NOMO-1 treated with DMSO at 0.1 percent for 48 hours (cell line): ENCODE results near the gene GALNT10.

Source experiments
- DNase-seq: peaks from one replicate; lab custom pipeline; 2025; ENCODE audit not compliant: unreplicated experiment; lab: John Stamatoyannopoulos, UW

GALNT10 gene

DNA sequence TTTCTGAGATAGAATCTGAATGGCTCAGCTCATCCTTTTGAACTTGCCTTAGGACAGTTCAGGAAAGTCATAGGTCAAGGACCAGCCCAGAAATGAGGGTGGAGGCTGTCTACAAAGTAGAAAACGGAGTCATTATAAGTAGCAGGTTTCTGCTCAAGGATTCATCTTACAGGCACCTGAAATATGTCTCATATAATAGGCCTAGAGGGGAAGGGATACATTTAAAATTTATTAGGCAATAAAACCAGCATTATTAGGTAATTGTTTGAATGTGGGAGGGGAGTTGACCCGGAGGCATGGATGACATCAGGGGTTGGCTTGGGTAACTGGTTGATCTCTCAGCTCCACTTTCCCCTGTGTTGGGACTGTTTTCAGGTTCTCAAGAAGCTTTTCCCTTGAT, 11.9 kb upstream of the GALNT10 start:
- no peak for DNase-seq

- DNase-seq = peak; percentile 56
These were observed 10.5 kb upstream of the GALNT10 start for GRCh38 chr5:154179846-154180710.

DNA sequence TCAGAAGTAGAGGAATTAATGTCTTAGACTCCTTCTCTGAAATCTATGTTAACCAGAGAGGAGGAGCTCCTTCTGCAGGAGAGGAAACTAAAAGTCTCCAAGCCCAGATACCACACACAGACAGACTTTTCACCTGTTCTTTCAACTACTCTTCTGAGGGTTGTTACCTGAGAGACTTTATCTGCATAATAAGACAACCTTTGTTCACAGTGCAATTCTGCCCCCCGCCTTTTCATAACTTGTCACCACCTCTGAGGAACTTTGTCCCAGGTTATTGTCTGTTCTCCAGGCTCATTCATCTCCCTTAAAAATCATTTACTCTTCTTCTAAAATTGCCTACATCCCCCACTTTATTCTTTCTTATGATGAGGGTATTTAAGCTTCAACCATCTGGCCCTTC, 9.4 kb upstream of the GALNT10 start:
- DNase-seq = no peak

GRCh38 chr5:154189256-154189818, 1.2 kb upstream of the GALNT10 start:
- no peak for DNase-seq

DNA sequence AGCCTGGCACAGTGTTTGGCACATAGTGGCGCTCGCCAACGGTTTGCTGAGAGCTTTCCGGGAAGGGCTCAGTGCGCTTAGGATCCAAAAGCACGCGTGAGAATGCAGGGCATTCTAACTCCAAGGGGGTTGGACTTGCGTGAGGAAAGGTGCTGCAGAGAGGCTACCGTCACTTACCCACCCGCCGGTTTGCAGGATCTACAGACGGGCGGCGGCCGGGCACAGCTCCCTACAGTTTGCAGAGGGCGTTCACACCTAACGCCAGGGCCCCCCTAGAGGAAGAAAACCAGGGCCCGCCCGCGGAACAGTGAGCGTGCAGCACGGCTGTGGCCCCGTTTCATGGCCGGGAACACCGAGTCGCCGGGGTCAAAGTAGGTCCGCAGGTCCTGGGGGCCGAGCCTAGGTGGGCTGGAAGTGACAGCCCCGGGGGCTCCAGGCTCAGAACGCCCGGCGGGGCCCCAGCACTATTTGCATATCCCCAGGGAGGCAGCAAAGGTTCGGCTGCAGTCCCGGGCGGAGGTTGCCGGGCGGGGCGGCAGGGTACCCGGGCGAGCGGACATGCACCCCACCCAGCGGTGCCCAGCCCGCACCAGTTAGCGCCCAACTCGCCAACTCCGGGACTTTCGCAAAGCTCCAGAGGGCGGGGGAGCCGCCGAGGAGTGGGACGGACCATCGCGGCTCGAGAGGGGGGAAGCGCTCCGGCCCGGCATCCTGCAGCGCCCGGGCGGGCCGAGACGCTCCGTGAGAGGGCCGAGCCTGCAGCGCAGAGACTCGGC, 526 bp upstream of the GALNT10 start:
- DNase-seq = peak; percentile 69

GRCh38 chr5:154191467-154192261, 1.1 kb downstream of the GALNT10 start:
- no peak for DNase-seq

GRCh38 chr5:154193283-154193682, 2.8 kb downstream of the GALNT10 start:
- DNase-seq = no peak

DNA sequence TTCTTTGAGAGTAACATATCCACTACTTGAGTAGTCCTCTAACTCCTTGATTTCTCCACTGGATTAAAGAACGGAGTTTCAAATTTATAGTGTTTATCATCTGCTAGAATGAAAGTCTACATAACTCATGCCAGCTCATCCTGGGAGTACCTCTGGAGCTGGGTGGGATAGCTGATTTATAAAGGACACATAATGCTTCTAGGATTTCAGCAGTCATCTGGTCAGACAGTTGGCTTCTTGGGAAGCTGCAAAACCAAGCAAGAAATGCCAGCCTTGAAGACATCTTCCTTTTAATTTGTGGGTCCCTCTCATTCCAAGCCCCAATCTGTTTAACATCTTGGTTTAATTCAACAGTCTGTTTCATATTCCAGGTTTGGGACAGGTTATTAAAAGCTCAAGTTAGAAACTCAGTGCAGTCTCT, 3.2 kb downstream of the GALNT10 start:
- DNase-seq = no peak

- DNase-seq = no peak
These were observed 4.1 kb downstream of the GALNT10 start for GRCh38 chr5:154194345-154195329.

DNA sequence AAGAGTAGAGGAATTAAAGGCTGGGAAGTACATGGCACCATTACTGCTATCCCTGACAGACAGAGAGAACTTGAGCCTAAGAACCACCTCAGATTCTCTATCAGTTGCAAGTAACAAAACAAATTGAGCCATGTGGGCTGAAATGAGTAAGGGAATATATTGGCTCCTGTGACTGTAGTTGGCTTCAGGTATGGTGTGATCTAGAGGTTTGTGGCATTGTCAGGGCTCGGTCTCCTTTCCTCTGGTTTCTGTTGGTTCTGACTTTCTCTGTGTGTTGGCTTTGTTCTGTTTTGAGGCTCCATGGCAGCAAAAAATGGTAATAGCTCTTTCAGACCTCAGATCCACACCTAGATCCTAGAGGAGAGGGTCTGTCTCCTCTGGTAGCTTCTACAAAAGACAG, 5.7 kb downstream of the GALNT10 start:
- no peak for DNase-seq

DNA sequence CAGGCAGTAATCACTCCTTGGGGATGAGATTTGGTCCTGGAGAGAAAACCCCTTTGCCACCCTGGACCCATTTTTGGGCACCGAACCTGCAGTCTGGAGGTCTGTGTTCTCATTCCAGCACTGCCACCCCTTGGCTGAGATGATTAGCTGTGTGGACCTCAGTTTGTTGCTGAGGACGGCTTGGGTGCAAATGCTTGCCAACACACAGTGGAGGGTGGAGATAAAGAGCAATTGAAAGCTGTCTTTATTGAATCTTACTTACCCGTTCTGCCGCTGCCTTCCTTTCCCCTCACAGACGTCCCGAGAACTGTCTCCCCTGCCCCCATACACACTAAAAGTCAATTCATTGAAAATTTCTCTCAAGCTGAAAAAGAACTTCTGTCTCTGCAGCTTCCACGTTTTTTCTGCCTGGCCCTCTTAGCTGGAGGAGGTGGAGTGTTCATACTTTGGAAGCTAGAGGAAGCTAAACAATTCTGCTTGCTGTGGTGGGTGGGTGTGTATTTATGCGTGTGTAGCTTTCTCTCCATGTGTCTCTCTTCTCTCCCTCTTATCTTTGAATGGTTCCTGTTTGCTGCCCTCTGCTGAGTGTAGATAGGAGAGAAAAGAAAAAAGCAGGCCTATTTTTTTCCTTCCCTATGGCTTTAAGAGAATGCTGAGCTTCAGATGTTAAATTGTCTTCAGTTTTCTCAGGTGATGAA, 6.6 kb downstream of the GALNT10 start:
- DNase-seq = peak; percentile 8

DNA sequence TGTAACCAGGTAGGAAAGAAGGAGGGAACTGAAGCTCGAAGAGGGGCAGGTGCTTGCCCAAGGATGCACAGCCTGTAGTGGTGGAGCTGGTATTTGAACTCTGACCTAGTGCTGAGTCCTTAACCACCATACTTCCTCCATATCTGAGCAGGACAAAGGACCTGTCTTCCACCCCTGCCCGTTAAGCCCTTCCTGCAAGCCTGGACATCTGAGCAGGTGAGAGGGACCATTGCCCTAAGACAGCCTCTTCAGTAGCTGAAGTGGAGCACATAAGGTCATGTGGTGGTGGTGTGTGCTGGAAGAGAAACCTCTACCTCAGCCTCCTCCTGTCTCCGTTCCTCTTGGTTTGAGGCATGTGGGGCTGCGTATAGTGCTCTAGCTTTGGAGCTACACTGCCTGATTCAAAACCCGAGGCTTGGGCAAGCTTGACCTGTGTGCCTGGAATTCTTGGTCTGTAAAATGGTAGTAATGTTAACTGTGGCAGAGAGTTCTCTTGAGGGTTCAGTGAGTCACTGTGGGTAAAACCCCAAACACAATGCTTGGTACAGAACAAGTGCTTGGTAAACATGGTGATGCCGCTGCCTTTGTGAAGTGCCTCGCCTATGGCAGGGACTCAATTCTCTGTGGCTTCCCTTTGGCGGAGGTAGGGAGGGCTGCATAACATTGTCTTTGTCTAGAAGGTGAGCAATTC, 7.4 kb downstream of the GALNT10 start:
- DNase-seq = no peak

- DNase-seq = no peak
These were observed 8.2 kb downstream of the GALNT10 start for GRCh38 chr5:154198611-154199230.

GRCh38 chr5:154199263-154199662, 8.7 kb downstream of the GALNT10 start:
- DNase-seq = no peak

GRCh38 chr5:154199671-154200220, 9.2 kb downstream of the GALNT10 start:
- DNase-seq = no peak

DNA sequence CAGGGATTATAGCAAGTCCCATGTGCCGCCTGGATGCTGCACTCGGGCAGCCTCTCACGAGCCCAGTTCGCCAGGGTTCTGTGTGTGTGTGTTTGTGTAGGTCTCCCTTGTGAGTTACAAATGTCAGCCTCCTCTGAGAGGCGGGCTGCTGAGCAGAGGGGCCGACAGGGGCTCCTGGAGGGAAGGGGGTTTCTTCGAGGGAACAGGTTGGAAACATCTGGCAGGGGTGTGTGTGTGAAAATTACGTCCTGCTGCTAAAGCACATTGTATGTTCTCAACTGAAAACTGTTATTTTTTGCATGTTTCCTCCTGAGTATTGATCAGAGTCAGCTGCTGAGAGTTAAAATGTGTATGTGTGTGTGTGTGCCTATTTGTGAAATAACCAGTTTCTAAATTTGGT, 9.7 kb downstream of the GALNT10 start:
- DNase-seq = no peak

GRCh38 chr5:154201108-154201769, 10.7 kb downstream of the GALNT10 start:
- DNase-seq = no peak
